Measurements from ENCODE around the gene CD79A. TPM values are rescaled to one million over a fixed set of nuclear protein-coding genes. Genes with fewer than 3 reads are reported as not detected.

The CD79A gene
- total RNA-seq, 4 donors from 2014 or later = 0.22 to 1.5 TPM; not detected in 2

- H3K4me3 ChIP-seq (replicated peaks in 1 of 3) = no peak overlapping the region
- no peak overlapping the region for H3K27ac ChIP-seq
- H3K4me1 ChIP-seq = no peaks in the 10 kb centered on the region
- H3K9me3 ChIP-seq = no peaks in the 10 kb centered on the region
- intact Hi-C loops (cut with DNase I) = no loop called here
- no peaks in the 10 kb centered on the region for H3K27me3 ChIP-seq
- TF ChIP-seq POLR2A (IDR thresholded peaks at IDR 0.05) (no peak), CTCF (IDR thresholded peaks at IDR 0.05) (no peak)
- DNase-seq = no peak
- WGBS, 2 donors = 92 to 97% methylated on average over 6 to 18 of the region's 21 CpGs
- peaks cover 66 to 83% of the 10 kb centered on the region in 2 donors for H3K36me3 ChIP-seq
Observed at GRCh38 chr19:41901707-41902360, 24.8 kb downstream of the CD79A start.

- Histone ChIP-seq H3K36me3 (peaks cover 70 to 83% of the 10 kb centered on the region in 2 donors), H3K9me3 (no peaks in the 10 kb centered on the region), H3K4me3 (replicated peaks in 1 of 3) (no peak overlapping the region), H3K27ac (no peak overlapping the region), H3K4me1 (no peaks in the 10 kb centered on the region), H3K27me3 (no peaks in the 10 kb centered on the region)
- intact Hi-C loops (cut with DNase I) = no loop called here
- no peak for DNase-seq
- TF ChIP-seq CTCF (IDR thresholded peaks at IDR 0.05) (no peak), POLR2A (IDR thresholded peaks at IDR 0.05) (no peak)
- 96% methylated on average over 12 to 17 of the region's 17 CpGs for WGBS, 2 donors
Observed at GRCh38 chr19:41902594-41902993, 25.5 kb downstream of the CD79A start.

- TF ChIP-seq CTCF (IDR thresholded peaks at IDR 0.05) (no peak), POLR2A (IDR thresholded peaks at IDR 0.05) (no peak)
- Histone ChIP-seq H3K36me3 (peaks cover 62 to 78% of the 10 kb centered on the region in 2 donors), H3K4me3 (replicated peaks in 1 of 3) (no peak overlapping the region), H3K27me3 (no peaks in the 10 kb centered on the region), H3K4me1 (no peaks in the 10 kb centered on the region), H3K9me3 (no peaks in the 10 kb centered on the region), H3K27ac (no peak overlapping the region)
- intact Hi-C loops (cut with DNase I) = no loop called here
- no peak for DNase-seq
- 89 to 94% methylated on average over 16 to 18 of the region's 19 CpGs for whole genome bisulfite sequencing, 2 donors
Observed at GRCh38 chr19:41903193-41903953, 26.3 kb downstream of the CD79A start.

GRCh38 chr19:41904118-41904870 lies 27.2 kb downstream of the CD79A start:
- TF ChIP-seq CTCF (IDR thresholded peaks at IDR 0.05) (no peak), POLR2A (IDR thresholded peaks at IDR 0.05) (no peak)
- Histone ChIP-seq H3K36me3 (peaks cover 56 to 70% of the 10 kb centered on the region in 2 donors), H3K4me1 (no peaks in the 10 kb centered on the region), H3K9me3 (no peaks in the 10 kb centered on the region), H3K27me3 (no peaks in the 10 kb centered on the region), H3K4me3 (replicated peaks in 1 of 3) (no peak overlapping the region), H3K27ac (no peak overlapping the region)
- 76 to 84% methylated on average over 10 to 17 of the region's 30 CpGs for WGBS, 2 donors
- intact Hi-C loops (cut with DNase I) = no loop called here
- DNase-seq = no peak

All from thyroid gland (tissue), 4 donors.